OCI-LY7 (cell line): ENCODE results near the gene TENT5A. TPM values are rescaled to one million over a fixed set of nuclear protein-coding genes. Genes with fewer than 3 reads are reported as not detected.

ENCODE experiments used
- BruUV-seq: library from RNA; stranded (reverse); fragments of 400-500 nt; replicated peaks from 2 replicates; lab custom pipeline; 2021; lab: Mats Ljungman, UMichigan
- CTCF ChIA-PET: fragments of 300-600 bp; sonication (Branson Sonifier 250); formaldehyde crosslinking; loops from one replicate; lab custom pipeline; 2022; ENCODE audit warnings: antibody characterized with exemption; ENCODE audit not compliant: unreplicated experiment; lab: Charles Lee
- POLR2A ChIA-PET: fragments of 300-600 bp; sonication (Branson Sonifier 250); formaldehyde crosslinking; loops from one replicate; lab custom pipeline; 2022; ENCODE audit warnings: antibody characterized with exemption; lab: Charles Lee
- DNase-seq: peaks from one replicate; pipeline ENCODE4 v3.0.0-alpha.2; 2015; ENCODE audit warnings: low spot score
- H2AFZ ChIP-seq: fragments of 200-600 bp; sonication (generic), shearing (Covaris generic); 2 replicates; pipeline ENCODE4 v1.6.1; 2014; ENCODE audit warnings: mild to moderate bottlenecking, antibody characterized with exemption, low read length, moderate library complexity
- H3K27ac ChIP-seq: fragments of 200-600 bp; sonication (generic); 2 replicates; pipeline ENCODE4 v1.5.1; 2014; ENCODE audit warnings: mixed run types, low read depth, mild to moderate bottlenecking, moderate library complexity, low read length, inconsistent platforms; ENCODE audit not compliant: poor library complexity, severe bottlenecking
- H3K36me3 ChIP-seq: fragments of 200-600 bp; sonication (generic); 2 replicates; pipeline ENCODE4 v1.6.1; 2014; ENCODE audit warnings: mild to moderate bottlenecking, antibody characterized with exemption, low read length, moderate library complexity, mixed read lengths; ENCODE audit not compliant: insufficient read depth
- H3K4me1 ChIP-seq: fragments of 200-600 bp; sonication (generic); 2 replicates; pipeline ENCODE4 v1.5.1; 2014; ENCODE audit warnings: mild to moderate bottlenecking, low read length; ENCODE audit not compliant: insufficient read depth, poor library complexity, severe bottlenecking
- H3K4me2 ChIP-seq: fragments of 200-600 bp; sonication (generic); 2 replicates; pipeline ENCODE4 v1.6.1; 2014; ENCODE audit warnings: mild to moderate bottlenecking, low read length
- H3K4me3 ChIP-seq: fragments of 200-600 bp; sonication (generic); 2 replicates; pipeline ENCODE4 v1.5.1; 2014; ENCODE audit warnings: mild to moderate bottlenecking, low read depth, low read length; ENCODE audit not compliant: poor library complexity, severe bottlenecking
- H3K79me2 ChIP-seq: fragments of 200-600 bp; sonication (generic); 2 replicates; pipeline ENCODE4 v1.6.1; 2016; ENCODE audit warnings: low read depth, mild to moderate bottlenecking, low read length, moderate library complexity, mixed read lengths; ENCODE audit not compliant: insufficient read depth
- H3K9me2 ChIP-seq: fragments of 200-600 bp; sonication (generic); 2 replicates; pipeline ENCODE4 v1.6.1; 2016; ENCODE audit warnings: mild to moderate bottlenecking, low read length, mixed read lengths; ENCODE audit not compliant: insufficient read depth
- H3K9me3 ChIP-seq: fragments of 200-600 bp; sonication (generic); 2 replicates; pipeline ENCODE4 v1.6.1; 2014; ENCODE audit warnings: mild to moderate bottlenecking, mixed run types, low read length, mixed read lengths
- H4K20me1 ChIP-seq: fragments of 200-600 bp; sonication (generic); 2 replicates; pipeline ENCODE4 v1.6.1; 2014; ENCODE audit warnings: mild to moderate bottlenecking, antibody characterized with exemption, low read length, moderate library complexity, mixed read lengths; ENCODE audit not compliant: insufficient read depth
- EZH2phosphoT487 ChIP-seq: fragments of 200-600 bp; sonication (generic); IDR thresholded peaks from 2 replicates; pipeline ENCODE4 v1.6.1; 2018; ENCODE audit warnings: low read depth, borderline replicate concordance, mild to moderate bottlenecking, mixed run types, antibody characterized with exemption, low read length, moderate library complexity, mixed read lengths
- intact Hi-C: fragments of 100-400 bp; cut with micrococcal nuclease; formaldehyde crosslinking; loops from one replicate; pipeline ENCODE4 v1.10.0; 2022; ENCODE audit not compliant: unreplicated experiment
- total RNA-seq, 2 experiments: library from RNA; depleted of rRNA in 1 of 2; stranded (reverse); fragments of >200 nt in 1 of 2; shearing (Covaris generic) in 1 of 2; gene quantifications; 2 replicates each; pipeline ENCODE4 v1.2.3, GENCODE V29; 2014 to 2022
- TF ChIP-seq, protein P1 (sequence below): fragments of 200-600 bp; sonication (generic); conservative IDR thresholded peaks from 2 replicates; pipeline ENCODE4 v1.5.1; 2014; ENCODE audit warnings: mild to moderate bottlenecking, antibody characterized with exemption, low read length, moderate library complexity, mixed read lengths

The TENT5A gene
- total RNA-seq, 2 experiments from 2014 or later = not detected

DNA sequence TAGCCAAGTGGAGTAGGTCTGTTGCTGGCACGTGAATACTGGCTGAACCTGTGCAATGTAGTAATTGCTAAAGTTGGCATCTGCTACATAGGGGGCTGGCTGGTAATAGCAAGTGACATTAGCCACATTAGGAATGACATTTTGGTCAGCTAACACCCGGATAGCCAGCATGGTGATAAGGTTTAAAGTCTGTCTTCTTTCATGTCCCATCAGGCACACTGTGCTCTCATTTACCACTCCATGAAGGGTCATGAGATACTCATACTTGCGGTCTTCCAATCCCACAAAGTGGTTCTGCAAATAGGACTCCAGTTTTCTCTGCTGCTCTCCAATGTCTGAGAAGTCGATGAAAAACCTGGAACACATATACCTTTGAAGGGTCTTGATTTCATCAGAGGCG, 2.8 kb downstream of the TENT5A start:
- Histone ChIP-seq H3K27ac (no peak overlapping the region), H3K4me1 (no peaks in the 10 kb centered on the region), H3K9me3 (no peaks in the 10 kb centered on the region; the same call in 1 of the 2 replicates), H3K36me3 (no peaks in the 10 kb centered on the region), H4K20me1 (no peaks in the 10 kb centered on the region), H3K9me2 (no peaks in the 10 kb centered on the region), H2AFZ (no peak overlapping the region), H3K4me3 (no peak overlapping the region), H3K79me2 (no peaks in the 10 kb centered on the region), H3K4me2 (no peak overlapping the region)
- TF ChIP-seq, protein P1, sequence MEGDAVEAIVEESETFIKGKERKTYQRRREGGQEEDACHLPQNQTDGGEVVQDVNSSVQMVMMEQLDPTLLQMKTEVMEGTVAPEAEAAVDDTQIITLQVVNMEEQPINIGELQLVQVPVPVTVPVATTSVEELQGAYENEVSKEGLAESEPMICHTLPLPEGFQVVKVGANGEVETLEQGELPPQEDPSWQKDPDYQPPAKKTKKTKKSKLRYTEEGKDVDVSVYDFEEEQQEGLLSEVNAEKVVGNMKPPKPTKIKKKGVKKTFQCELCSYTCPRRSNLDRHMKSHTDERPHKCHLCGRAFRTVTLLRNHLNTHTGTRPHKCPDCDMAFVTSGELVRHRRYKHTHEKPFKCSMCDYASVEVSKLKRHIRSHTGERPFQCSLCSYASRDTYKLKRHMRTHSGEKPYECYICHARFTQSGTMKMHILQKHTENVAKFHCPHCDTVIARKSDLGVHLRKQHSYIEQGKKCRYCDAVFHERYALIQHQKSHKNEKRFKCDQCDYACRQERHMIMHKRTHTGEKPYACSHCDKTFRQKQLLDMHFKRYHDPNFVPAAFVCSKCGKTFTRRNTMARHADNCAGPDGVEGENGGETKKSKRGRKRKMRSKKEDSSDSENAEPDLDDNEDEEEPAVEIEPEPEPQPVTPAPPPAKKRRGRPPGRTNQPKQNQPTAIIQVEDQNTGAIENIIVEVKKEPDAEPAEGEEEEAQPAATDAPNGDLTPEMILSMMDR = no peak
- TF ChIP-seq EZH2phosphoT487 = no peak
- no peak for DNase-seq
- intact Hi-C loops = no loop called here
- no TSS peak for BruUV-seq
- ChIA-PET POLR2A (interaction anchor here (0.7 kb wide), 1 partner anchor 17 kb away, joined by 3 read pairs; no protein-coding TSS in a partner anchor), CTCF (no interaction called here)

GRCh38 chr6:81748994-81749393, 3.5 kb downstream of the TENT5A start:
- CTCF ChIA-PET = no interaction called here

DNA sequence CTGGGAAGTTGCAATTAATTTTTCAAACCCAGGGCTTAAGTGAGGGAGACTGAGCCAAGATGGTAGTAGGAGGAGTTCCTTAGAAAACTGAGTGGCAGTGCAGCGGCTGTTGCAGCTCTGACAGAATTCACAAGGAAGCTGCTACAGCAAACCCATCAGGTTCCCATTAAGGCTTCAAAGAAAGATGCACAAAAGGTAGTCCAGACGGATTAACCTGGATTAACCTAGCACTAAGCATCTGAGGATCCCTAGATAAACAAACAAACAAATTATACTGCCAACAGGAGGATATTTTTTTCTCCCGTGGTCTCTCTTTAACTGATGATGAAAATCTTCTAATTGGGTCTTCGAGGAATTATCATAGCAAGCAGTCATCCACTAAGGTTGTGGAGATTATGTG, 5.2 kb downstream of the TENT5A start:
- intact Hi-C loops = no loop called here
- H3K4me3 ChIP-seq = no peak overlapping the region
- no peaks in the 10 kb centered on the region for H3K9me2 ChIP-seq
- H3K4me1 ChIP-seq = no peaks in the 10 kb centered on the region
- no peaks in the 10 kb centered on the region for H4K20me1 ChIP-seq
- no peak overlapping the region for H2AFZ ChIP-seq
- no peak overlapping the region for H3K4me2 ChIP-seq
- ChIA-PET CTCF (no interaction called here), POLR2A (no interaction called here)
- TF ChIP-seq, protein P1 = no peak
- no peak for TF ChIP-seq EZH2phosphoT487
- no peaks in the 10 kb centered on the region for H3K36me3 ChIP-seq
- H3K9me3 ChIP-seq = no peaks in the 10 kb centered on the region
- no peak overlapping the region for H3K27ac ChIP-seq
- BruUV-seq = no TSS peak
- no peaks in the 10 kb centered on the region for H3K79me2 ChIP-seq
- no peak for DNase-seq

More at GRCh38 chr6:81748994-81749393, 3.5 kb downstream of the TENT5A start:
- TF ChIP-seq, protein P1 = no peak
- TF ChIP-seq EZH2phosphoT487 = no peak
- POLR2A ChIA-PET = interaction anchor here (0.7 kb wide), 1 partner anchor 18 kb away, joined by 3 read pairs; no protein-coding TSS in a partner anchor
- H3K4me1 ChIP-seq = no peaks in the 10 kb centered on the region
- no peaks in the 10 kb centered on the region for H3K36me3 ChIP-seq
- no peaks in the 10 kb centered on the region for H4K20me1 ChIP-seq
- intact Hi-C loops = no loop called here
- DNase-seq = no peak
- H3K4me2 ChIP-seq = no peak overlapping the region
- no peak overlapping the region for H2AFZ ChIP-seq
- no peaks in the 10 kb centered on the region for H3K79me2 ChIP-seq
- H3K9me3 ChIP-seq = no peaks in the 10 kb centered on the region; the same call in 1 of the 2 replicates
- H3K9me2 ChIP-seq = no peaks in the 10 kb centered on the region
- BruUV-seq = no TSS peak
- H3K27ac ChIP-seq = no peak overlapping the region
- H3K4me3 ChIP-seq = no peak overlapping the region
